Kidney epithelial cell (primary cell): Measurements from ENCODE around the gene NPEPL1. TPM values are rescaled to one million over a fixed set of nuclear protein-coding genes. Genes with fewer than 3 reads are reported as not detected.
"Not testable (repeated sequence)": the region's sequence is repeated elsewhere in the genome, so short reads cannot be mapped to it uniquely, and the experiment has no call there.

Experiments used
- DNase-seq: peaks from one replicate; pipeline ENCODE4 v3.0.0-alpha.2; 2010; ENCODE audit warnings: low read depth
- H3K27me3 ChIP-seq: 2 replicates; pipeline ENCODE4 v1.6.0; 2011; ENCODE audit warnings: low read length; ENCODE audit not compliant: control insufficient read depth, insufficient read depth
- H3K36me3 ChIP-seq: 2 replicates; pipeline ENCODE4 v1.5.1; 2011; ENCODE audit warnings: low read length; ENCODE audit not compliant: control insufficient read depth, insufficient read depth
- H3K4me3 ChIP-seq: 2 replicates; pipeline ENCODE4 v1.5.1; 2011; ENCODE audit warnings: low read depth, mild to moderate bottlenecking, control low read depth, low read length
- total RNA-seq: library from RNA; depleted of rRNA; stranded (reverse); fragments of >200 nt; gene quantifications from 2 replicates; pipeline ENCODE4 v1.2.3, GENCODE V29; 2015
- TF ChIP-seq, protein P1 (sequence below): IDR thresholded peaks from 2 replicates; pipeline ENCODE4 v1.5.1; 2011; ENCODE audit warnings: mild to moderate bottlenecking, moderate library complexity, low read length, control low read depth, inconsistent platforms; ENCODE audit not compliant: insufficient read depth, poor library complexity, severe bottlenecking

The NPEPL1 gene
- total RNA-seq, 1 donor from 2014 or later, result 29.7 TPM

DNA sequence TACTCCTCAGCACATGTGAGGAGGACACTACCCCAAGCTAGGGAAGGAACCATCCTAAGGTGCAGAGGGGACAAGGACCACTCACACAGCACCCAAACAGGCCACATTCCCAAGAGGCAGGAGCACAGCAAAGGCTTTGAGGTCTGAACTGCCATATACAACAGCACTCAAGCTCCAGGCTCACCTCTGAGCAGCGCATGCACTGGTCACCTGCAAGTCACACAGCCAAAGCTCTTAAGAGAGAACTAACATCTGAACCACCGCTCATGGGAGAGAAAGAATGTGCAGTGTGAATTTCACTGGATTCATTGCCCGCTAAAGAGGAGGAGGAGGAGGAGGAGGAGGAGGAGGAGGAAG, 31.0 kb downstream of the NPEPL1 start:
- no peaks in the 10 kb centered on the region for H3K36me3 ChIP-seq
- TF ChIP-seq, protein P1, sequence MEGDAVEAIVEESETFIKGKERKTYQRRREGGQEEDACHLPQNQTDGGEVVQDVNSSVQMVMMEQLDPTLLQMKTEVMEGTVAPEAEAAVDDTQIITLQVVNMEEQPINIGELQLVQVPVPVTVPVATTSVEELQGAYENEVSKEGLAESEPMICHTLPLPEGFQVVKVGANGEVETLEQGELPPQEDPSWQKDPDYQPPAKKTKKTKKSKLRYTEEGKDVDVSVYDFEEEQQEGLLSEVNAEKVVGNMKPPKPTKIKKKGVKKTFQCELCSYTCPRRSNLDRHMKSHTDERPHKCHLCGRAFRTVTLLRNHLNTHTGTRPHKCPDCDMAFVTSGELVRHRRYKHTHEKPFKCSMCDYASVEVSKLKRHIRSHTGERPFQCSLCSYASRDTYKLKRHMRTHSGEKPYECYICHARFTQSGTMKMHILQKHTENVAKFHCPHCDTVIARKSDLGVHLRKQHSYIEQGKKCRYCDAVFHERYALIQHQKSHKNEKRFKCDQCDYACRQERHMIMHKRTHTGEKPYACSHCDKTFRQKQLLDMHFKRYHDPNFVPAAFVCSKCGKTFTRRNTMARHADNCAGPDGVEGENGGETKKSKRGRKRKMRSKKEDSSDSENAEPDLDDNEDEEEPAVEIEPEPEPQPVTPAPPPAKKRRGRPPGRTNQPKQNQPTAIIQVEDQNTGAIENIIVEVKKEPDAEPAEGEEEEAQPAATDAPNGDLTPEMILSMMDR, result no peak
- H3K4me3 ChIP-seq, result no peak overlapping the region
- no peak for DNase-seq
- peaks cover 17% of the 10 kb centered on the region for H3K27me3 ChIP-seq

DNA sequence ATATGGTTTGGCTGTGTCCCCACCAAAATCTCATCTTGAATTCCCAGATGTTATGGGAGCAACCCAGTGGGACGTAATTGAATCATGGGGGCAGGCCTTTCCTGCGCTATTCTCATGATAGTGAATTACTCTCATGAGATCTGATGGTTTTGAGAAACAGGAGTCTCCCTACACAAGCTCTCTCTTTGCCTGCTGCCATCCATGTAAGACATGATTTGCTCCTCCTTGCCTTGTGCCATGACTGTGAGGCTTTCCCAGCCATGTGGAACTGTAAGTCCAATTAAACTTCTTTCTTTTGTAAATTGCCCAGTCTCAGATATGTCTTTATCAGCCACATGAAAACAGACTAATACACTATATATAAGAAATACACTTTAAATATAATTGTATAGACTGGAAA, 33.6 kb downstream of the NPEPL1 start:
- H3K27me3 ChIP-seq, DNase-seq, H3K36me3 ChIP-seq, H3K4me3 ChIP-seq: not testable (repeated sequence)

DNA sequence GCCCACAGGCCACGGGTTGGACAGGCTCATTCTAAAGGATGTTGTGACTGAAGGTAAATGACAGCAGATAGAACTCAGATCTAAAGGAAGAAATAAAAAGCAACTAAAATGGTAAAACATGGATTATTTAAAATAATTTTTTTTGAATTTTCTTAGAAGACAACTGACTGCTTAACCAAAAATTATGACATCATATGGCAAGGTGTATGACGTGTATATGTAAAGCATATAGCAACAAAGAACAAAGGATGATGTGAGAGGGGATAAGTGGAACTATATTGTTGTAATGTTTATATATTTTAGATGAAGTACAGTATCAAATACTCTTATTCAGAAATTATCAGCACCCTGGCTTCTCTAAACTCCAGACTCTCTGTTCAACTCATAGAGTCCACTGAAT, 38.6 kb downstream of the NPEPL1 start:
- DNase-seq, result no peak
- TF ChIP-seq, protein P1, result no peak
- H3K27me3 ChIP-seq, result no peaks in the 10 kb centered on the region
- no peaks in the 10 kb centered on the region for H3K36me3 ChIP-seq
- H3K4me3 ChIP-seq, result no peak overlapping the region

DNA sequence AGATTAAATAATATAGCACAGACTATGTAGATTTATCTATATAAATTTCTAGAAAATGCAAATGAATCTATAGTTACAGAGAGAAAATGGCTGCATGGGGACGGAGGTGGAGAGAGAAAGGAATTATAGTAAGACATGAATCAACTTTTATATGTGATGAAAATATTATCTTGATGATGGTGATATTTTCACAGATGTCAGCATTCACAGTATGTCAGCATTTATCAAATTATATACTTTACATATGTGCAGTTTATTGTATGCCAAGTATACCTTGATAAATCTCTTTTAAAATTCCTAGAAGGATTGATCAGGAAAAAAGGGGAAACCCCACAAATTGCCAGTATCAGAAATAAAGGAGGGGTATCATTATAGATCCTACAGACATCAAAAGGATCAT, 44.6 kb downstream of the NPEPL1 start:
- TF ChIP-seq, protein P1, result no peak
- Histone ChIP-seq H3K36me3 (no peaks in the 10 kb centered on the region), H3K4me3 (no peak overlapping the region), H3K27me3 (peaks cover 2% of the 10 kb centered on the region)
- DNase-seq, result no peak

DNA sequence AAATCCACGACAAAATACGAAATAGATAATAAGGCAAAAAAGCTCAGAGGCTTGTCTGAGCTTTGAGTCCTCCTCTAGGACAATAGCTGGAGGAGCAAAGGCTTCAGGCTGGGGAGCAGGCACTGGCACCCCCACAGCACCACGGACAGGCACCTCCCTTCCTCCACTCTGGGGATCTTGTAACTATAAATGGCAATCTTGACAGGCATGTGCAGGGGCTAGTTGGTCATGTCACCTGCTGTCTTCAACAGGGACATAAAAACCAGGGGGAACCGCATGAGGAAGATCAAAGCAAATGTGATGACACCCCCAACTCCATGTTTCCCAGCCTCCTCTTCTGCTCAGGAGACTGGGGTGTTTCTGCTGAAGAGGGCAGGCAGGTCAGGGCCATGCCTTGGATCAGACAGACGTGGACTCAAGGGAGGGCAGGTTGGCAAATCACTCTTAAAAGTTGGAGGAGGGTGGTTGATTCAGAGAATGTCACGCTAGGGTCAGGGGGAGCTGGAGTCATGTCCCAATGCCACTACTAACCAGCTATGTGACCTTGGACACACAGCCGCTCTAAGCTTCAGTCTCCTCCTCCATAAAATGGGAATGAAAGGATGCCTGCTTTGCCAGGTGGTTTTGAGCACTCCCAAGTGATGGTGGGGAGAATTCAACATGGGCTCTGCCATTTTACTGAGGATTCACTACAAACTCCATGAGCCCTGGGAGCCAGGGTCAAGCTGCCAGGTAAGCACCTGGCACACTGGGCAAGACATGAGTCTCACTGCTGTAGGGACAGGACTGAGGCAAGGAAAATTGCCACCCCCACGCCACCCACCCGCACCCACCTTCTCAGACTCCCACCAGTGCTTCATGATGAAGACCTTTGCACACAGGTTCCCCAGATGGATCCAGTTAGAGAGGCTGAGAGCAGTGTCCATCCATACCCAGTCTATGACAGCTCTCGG, 48.0 kb downstream of the NPEPL1 start:
- Histone ChIP-seq H3K4me3 (no peak overlapping the region), H3K27me3 (peaks cover 5% of the 10 kb centered on the region), H3K36me3 (no peaks in the 10 kb centered on the region)
- TF ChIP-seq, protein P1, result no peak
- DNase-seq, result no peak

DNA sequence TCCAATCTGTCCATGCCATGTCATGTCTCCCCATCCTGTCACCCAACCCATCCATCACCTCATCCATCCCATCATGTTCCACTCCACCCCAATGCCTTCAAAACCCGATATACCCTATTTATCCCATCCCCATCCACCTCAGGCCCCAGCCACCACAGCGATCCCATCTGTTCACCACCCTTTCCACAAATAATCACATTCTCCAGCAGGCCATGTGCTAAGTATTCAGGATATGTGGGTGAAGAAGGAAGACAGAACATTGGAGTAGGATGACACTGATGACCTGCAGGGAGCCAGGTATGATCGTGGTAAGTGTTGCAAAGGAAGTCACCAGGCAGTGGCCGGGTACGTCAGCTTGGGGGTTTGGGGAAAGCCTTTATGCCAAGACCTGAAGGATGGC, 48.8 kb downstream of the NPEPL1 start:
- Histone ChIP-seq H3K4me3 (no peak overlapping the region), H3K27me3 (peaks cover 9% of the 10 kb centered on the region), H3K36me3 (no peaks in the 10 kb centered on the region)
- no peak for DNase-seq
- TF ChIP-seq, protein P1, result no peak
